GM19455 (cell line): Measurements from ENCODE around the gene IGSF9.
"Not testable (repeated sequence)": the region's sequence is repeated elsewhere in the genome, so short reads cannot be mapped to it uniquely, and the experiment has no call there.

Source experiments
- ATAC-seq: cut with Tn5 transposase; IDR thresholded peaks from one replicate; pipeline ENCODE4 v1.9.1; 2021; ENCODE audit not compliant: unreplicated experiment

IGSF9 gene

DNA sequence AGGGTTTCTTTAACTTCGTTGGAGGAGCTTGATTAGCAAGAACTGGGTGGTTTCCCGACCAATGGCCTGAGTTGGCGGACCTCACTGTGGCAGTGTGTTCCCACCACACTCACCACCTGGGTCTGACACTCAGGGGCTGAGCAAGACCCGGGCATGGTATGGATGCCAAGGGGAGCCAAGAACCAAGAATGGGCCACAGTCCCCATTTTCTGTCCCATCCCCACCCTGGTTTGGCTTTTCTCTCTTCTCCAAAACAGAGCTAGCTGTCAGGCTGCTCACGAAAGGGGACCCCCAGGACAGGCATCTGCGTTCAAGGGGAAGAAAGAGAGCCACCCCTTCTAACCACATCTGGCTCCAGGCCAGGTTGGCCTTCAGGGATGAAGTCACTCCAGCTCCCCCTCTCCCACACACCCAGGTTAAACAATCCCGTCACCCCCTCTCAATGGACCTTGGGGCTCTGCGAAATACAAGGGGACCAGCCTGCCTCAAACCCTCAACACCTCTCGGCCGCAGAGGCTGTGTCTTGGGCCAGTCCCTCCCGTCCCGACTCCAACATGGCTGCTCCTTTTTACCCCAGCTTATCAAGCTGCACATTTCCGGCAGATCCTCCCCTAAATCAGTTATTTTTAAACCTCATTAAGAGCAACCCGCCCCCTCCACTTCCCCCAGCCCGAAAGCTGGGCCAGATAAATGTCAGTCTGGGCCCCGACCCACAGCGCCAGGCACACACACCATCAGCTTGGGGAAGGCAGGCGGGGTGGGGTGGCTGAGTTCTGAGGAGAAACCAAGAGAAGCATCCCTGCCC is 23.5 kb downstream of the IGSF9 start:
- no peak for ATAC-seq

DNA sequence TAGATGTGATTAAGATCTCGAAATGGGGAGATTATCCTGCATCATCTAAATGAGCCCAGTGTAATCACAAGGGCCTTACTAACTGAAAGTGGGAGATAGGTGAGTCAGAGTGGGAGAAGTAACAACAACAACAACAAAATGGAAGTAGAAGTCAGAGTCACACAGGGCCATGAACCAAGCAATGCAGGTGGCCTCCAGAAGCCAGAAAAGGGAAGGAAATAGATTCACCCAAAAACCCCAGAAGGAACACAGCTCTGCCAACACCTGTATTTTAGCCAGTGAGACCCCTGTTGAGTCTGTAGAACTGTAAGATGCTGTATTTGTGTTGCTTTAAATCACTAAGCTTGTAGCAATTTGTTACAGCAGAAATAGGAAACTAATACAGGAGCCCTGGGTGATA is 24.2 kb downstream of the IGSF9 start:
- no peak for ATAC-seq

DNA sequence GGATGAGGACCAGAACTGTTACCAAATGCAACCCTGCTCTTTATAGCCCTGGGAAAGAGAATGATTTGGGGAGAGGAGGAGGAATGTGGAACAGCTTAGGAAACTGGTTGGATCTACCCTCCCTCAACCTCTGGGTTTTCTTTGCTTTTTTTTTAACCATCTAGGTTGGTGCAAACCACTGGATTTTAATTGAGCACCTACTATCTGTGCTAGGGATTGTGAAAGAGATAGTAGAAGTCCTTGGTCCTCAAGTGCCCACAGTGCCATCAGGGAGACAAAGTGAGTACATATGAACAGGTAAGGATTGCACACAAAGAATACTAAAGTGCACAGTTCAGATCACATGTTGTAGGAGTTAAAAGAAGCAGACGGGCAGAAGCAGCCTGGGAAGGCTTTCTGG is 24.8 kb downstream of the IGSF9 start:
- no peak for ATAC-seq

DNA sequence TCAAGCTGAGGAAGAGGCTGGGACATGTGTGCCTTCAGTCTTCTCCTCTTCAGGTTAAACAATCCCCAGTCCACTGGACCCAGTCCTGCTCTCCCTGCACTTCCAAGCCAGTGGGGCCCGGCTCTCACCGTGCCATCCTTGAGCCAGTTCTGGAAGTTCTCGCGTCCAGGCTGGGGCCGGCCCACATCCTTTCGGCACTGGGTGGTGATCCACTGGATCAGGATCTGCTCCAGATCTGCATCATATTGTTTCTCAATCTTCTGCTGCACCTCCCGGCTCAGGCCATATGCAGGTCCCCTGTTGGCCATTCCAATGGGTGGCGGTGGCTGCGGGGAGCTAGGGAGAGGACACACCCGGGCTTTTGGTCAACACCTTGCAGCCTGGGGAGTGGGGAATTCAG is 25.2 kb downstream of the IGSF9 start:
- no peak for ATAC-seq

DNA sequence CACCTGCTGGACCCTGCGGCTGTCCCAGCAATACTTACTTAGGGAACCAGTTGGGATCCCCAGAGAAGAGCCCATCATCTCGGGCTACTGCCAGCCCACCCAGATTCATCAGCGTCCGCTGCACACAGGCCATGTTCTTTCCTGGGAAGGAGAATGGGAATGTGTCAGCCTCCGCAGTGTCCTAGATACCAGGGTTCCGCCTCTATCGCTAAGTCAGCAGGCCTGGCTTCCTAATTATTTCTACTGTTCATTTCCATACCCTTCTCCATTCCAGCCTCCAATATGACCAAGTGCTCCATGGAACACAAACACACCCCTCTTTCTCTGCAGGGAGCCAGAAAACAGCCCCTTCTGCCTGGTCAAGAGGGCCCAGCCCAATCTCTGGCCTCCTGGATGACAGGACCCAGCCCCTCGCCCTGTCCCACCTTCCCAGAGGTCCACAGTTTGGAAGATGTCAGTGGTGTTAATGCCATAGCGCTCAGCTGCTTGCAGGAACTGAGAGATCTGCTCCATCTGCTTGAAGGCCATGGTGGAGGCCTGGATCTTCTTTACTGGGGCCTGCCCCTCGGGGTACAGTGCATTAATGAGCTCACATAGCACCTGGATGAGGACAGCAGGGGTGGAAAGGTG is 26.1 kb downstream of the IGSF9 start:
- no peak for ATAC-seq

DNA sequence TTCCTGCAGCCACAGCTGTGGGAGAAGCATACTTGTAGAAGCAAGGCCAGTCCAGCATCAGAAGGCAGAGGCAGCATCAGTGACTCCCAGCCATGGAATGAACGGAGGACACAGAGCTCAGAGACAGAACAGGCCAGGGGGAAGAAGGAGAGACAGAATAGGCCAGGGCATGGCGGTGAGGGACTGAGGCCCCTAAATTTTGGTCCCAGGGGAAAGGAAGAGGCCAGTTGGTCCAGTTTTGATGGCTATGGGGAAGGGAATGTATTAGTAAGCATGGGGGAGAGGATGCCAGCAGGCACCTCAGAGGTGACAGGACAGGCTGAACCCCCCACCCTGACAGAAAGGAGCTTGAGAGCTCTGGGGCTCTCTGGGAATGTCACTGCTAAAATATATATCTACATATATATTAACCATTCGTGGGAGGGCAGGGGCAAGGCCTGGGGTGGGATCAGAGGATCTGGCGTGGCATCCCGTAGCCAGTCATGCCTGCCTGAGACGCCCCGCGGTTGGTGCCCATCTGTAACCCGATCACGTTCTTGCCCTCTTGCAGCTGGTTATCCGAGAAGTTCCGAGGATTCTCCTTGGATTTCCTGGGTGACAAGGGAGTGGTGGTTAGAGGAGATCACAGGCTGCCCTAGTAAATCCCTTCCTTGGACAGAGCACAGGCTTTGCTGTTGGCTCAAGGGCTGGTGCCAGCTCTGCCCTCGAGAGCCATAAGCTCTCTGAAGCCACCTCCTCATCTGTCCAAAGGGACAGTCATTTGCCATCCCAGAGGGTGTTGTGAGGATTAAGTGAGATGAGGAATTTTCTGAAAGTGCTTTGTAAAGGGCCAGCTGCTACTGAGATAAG is 26.8 kb downstream of the IGSF9 start:
- no peak for ATAC-seq

DNA sequence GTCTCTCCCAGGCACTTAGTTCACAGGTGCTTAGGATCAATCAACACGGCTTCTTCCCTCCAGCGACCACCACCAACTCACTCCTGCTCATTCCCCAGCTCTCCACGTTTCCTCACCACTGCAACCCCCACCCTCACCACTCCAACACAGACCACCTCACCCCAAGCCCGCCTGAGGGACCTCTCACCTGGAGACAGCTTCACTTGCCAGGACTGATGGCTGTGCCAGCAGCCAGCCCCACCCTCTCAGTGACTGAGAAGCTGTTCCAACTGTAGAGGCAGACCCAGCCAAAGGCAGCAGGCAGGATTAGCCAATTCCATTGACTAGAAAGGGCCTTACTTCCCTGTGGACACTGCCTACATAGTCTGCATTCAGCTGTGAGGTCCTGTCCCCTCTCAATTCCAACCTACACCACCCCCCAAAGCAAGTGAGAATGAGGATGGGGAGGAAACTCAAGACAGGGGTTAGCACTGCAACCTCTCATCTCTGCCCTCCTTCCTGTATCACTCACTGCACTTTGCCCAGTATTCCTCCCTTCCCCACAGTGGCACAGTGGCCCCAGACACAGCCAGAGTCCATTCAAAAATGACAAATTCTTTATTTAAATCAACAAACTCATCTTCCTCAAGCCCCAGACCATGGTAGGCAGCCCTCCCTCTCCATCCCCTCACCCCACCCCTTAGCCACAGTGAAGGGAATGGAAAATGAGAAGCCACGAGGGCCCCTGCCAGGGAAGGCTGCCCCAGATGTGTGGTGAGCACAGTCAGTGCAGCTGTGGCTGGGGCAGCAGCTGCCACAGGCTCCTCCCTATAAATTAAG is 27.7 kb downstream of the IGSF9 start:
- ATAC-seq, result no peak

DNA sequence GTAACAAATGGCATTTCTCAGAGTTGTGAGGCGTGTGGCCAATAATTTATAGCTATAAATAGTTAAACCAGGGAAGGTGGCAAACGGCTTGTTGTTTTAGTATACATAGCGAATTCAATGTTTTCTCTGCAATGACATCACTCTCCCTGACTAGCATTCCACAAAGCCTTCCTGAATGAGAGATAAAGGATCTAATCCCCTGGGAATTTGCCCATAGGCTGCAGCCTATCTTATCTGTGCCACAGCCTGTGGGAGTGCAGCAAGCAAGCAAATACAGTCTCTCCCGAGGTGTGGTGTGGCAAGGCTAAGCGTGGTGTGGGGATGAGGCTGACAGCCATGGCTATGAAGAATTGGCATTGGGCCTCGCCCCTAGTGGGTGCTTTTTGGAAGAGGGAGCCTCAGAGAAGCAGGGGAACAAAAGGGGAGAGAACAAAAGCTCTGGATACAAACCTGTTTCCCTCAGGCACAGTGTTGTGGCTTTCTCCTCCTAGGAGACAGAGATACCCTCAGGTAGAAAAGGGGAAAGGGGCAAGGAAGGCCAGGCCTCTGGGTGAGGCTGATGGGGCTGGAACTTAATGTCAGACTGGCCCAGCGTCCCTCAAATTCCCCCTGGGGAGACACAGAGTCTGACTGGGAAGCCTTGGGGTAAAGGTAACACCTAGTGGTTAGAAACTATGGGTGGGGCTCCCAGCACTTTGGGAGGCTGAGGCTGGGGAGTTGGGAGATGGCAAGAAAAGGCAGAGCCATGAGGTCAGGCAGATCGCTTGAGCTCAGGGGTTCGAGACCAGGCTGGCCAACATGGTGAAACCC is 29.0 kb downstream of the IGSF9 start:
- no peak for ATAC-seq

DNA sequence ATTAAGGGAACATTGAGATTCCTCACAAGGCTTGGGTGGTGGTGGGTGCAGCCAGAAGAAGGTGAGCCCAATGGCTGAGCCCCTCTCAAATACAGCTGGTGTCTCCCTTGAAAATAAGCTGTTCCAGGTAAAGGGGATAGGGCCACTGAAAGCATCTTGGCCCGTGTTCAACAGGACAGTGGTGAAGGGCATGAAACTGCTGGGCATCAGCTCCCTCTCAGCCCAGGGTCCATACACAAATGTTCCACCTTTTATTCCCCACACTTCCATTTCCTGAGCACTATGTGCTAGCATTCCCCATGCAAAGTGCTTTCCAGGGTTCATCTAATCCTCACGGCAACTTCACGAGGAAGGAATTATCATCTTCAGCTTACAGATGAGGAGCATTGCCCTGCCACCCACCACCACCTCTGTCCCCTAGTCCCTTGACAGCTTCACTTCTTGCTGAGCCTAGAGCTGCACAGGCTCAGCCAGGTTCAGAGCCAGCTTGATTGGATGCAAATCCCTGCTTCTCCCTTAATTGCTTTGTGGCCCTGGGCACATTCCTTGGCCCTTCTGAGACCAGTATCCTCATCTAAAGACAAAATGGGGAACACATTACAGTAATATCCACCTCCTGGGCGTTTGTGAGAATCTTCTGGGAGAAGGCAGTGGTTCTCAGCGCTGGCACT is 29.7 kb downstream of the IGSF9 start:
- no peak for ATAC-seq

DNA sequence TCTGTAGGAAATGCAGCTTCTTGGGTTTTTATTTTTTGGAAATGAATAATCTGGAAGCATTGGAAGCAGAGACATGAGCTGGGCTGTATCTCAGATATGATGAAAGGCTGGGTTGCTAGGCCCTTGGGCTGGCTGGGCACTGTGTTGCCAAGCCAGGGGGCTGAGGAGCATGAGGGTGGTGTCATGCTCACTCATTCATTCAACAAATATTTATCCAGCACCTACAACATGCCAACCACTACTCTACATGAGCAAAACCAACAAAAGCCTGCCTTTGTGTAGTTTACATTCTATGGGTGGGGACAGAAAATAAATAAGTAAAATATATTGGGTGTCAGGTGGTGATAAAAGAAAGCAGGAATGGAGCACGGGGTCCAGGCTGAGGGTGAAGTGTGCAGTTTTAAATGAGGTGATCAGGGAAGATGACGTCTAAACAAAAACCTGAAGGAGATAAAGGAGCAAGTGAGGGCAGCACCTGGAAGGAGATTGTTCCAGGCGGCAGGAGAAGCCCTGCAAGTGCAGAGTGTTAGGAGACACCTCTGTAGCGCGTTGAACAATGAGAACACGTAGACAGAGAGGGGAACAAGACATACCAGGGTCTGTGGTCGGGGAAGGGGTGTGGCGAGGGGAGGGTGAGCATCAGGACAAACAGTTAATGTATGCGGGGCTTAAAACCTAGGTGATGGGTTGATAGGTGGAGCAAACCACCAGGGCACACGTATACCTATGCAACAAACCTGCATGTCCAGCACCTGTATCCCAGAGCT is 31.0 kb downstream of the IGSF9 start:
- ATAC-seq, result no peak

DNA sequence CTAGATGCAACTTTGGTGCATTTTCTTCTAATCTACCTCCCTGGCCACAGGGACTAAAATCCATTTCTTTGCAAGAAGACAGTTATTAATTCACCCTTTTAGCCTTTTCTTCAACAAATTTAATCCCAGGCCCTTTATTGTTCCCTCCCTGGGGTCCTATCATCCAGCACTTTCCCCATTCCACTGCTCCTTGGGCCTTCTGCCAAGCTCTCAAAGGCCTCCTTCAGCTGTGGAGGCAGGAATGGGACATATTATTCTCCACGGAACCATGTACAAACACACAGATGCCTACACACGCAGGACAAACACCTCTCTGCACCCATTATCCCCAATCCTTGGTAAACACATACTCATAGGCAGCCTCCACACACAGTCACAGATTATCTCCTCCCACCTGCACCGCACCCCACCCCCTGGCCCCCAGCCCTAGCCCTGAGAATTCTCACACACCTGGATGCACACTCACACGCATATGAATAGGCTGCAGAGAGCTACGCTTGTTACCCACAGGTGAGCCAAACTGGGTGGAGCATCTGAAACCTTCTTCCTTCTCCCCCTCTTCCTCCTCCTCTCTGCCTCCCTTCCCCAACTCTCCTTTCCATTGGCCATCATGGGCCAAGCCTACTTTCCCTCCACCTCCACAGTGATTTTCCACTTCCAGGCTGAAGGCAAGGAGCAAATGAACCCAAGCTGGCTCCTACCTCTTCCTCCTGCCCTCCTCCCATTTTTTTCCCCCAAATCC is 31.8 kb downstream of the IGSF9 start:
- ATAC-seq, result no peak

DNA sequence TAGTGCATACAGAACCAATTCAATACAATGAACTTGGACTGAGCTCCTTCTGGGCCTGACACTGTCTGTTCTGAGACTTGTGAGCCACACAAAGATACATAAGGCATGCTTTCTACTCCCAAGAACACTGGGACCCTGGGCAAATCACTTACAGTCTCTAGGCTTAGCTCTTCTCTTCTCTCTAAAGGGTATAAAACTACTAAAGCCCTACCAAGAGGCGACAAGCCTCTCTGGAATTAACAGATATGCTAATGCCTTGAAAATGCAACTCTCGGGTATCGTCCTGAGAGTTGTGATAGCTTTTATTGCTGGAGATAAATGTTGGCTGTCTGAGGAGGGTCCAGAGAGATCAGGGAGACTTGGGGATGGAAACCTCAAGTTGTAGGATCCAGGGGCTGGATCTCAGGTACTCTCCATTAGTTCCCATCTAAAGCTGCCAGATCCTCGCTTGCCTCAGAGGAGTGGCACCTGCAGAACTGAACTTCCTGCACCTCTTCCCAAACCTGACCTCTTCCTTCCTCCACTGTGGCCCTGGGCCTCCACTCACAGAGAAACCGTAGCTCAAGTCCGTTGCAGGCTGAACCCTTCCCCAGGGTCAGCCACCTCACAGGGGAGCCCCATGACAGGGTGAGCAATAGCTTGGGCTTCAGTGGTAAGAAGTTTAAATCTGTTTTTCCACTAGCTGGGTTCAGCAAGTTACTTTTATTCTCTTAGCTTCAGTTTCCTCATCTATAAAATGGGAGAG is 33.9 kb downstream of the IGSF9 start:
- ATAC-seq, result no peak

DNA sequence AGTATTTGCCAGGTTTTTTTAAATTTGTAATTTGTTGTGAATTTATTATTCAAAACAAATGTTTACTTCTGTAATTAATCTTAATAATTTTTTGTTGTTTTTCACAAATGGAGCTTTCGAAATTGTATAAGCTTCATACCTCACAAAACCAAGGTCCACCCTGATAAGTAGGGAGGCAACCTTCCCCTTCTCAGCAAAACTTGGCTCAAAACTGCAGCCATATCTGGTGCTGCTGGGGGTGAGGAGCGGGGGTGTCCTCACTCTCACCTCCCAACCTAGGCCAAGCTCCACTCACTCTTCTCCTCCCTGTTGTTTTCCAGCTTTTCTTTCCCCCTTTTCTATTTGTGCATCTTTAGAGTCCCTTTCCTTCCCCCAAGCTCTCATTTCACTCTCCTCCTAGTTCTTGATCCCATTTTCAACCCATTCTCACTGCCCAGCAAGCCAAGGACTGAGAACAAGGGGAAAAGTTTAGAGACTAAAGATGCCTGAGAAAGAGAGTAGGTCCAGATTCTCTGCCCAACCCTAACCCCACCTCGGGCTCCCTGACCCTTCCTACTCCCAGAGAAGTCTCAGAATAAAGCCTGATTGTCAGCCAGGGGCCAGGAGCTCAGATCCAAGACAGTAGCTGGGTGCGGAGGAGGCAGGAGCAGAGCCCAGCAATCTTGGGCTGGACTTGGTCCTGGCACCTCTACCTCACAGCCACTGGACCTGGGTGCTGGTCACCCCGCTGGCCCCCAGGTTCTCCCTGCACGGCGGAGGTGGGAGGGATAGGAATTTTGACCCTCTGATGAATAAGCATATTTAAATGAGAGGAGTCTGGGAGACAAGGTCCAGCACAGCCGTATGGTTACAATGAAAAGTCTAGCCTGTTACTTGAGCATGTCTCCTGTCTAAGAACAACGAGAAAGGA is 37.1 kb downstream of the IGSF9 start:
- no peak for ATAC-seq

DNA sequence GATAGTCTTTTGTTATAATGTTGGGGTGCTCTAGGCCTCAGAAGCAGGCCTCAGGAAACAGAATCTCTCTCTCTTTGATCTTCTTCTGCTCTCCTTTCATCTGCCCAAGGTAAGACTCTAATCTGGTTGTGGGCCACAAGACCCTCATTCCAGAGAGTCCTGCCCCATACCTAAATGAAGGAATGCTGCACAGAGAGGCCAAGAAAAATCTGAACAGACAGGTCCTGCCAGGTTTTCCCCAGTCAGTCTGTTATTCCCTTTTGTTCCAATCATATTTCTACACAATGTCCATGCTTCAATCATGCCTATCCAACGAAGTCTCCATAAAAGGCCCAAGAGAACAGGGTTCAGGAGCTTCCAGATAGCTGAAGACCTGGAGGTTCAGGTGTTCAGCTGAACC is 38.5 kb downstream of the IGSF9 start:
- ATAC-seq, result no peak

DNA sequence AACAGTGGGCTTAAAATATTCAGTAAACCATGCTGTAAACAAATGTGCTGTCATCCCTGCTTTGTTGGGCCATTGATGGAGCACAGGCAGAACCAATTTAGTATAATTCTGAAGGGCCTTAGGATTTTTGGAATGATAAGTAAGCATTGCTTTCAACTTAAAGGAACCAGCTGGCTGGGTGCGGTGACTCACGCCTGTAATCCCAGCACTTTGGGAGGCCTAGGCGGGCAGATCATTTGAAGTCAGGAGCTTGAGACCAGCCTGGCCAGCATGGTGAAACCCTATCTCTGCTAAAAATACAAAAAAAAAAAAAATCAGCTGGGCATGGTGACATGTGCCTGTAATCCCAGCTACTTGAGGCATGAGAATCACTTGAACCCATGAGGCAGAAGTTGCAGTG is 41.4 kb downstream of the IGSF9 start:
- not testable (repeated sequence) for ATAC-seq

DNA sequence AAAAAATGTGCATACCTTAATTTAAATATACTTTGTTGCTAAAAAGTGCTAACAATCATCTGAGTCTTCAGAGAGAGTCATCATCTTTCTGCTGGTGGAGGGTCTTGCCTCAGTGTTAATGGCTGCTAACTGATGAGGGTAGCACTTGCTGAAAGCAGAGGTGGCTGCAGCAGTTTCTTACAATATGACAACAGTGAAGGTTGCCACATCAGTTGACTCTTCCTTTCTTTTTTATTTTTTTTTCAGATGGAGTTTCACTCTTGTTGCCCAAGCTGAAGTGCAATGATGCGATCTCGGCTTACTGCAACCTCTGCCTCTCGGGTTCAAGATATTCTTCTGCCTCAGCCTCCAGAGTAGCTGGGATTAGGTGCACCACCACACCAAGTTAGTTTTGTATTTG is 42.9 kb downstream of the IGSF9 start:
- ATAC-seq, result no peak
